A673 (cell line): Measurements from ENCODE around the gene EFL1. TPM values are rescaled to one million over a fixed set of nuclear protein-coding genes. Genes with fewer than 3 reads are reported as not detected.

ENCODE experiments used
- BruUV-seq: library from RNA; stranded (reverse); fragments of 400-500 nt; replicated peaks from 2 replicates; lab custom pipeline; 2021; lab: Mats Ljungman, UMichigan
- CTCF ChIA-PET: fragments of 300-600 bp; sonication (Branson Sonifier 250); formaldehyde crosslinking; loops from one replicate; lab custom pipeline; 2022; ENCODE audit warnings: antibody characterized with exemption; lab: Charles Lee
- POLR2A ChIA-PET: fragments of 300-600 bp; sonication (Branson Sonifier 250); formaldehyde crosslinking; loops from one replicate; lab custom pipeline; 2022; ENCODE audit warnings: antibody characterized with exemption; ENCODE audit not compliant: low non-redundant PET; lab: Charles Lee
- DNase-seq: peaks from one replicate; pipeline ENCODE4 v3.0.0-alpha.2; 2015; ENCODE audit warnings: low spot score
- H3K27ac ChIP-seq: fragments of 200-600 bp; sonication (generic); 2 replicates; pipeline ENCODE4 v1.5.1; 2016; ENCODE audit warnings: mixed run types, low read depth, mild to moderate bottlenecking, mixed read lengths, antibody characterized with exemption, low read length; ENCODE audit not compliant: poor library complexity, severe bottlenecking
- H3K27me3 ChIP-seq: fragments of 200-600 bp; sonication (generic); replicated peaks from 2 replicates; pipeline ENCODE4 v1.6.1; 2017; ENCODE audit warnings: mixed run types, low read depth, mild to moderate bottlenecking, mixed read lengths, antibody characterized with exemption, low read length; ENCODE audit not compliant: insufficient read depth, poor library complexity
- H3K36me3 ChIP-seq: fragments of 200-600 bp; sonication (generic); 2 replicates; pipeline ENCODE4 v1.6.1; 2016; ENCODE audit warnings: mixed run types, mild to moderate bottlenecking, mixed read lengths, antibody characterized with exemption, low read length; ENCODE audit not compliant: insufficient read depth, poor library complexity, severe bottlenecking
- H3K4me1 ChIP-seq: fragments of 200-600 bp; sonication (generic); 2 replicates; pipeline ENCODE4 v1.6.1; 2017; ENCODE audit warnings: mixed run types, mild to moderate bottlenecking, mixed read lengths, antibody characterized with exemption, low read length; ENCODE audit not compliant: insufficient read depth, poor library complexity, severe bottlenecking
- H3K4me3 ChIP-seq: fragments of 200-600 bp; sonication (generic); 2 replicates; pipeline ENCODE4 v1.5.1; 2016; ENCODE audit warnings: low read depth, mixed run types, mild to moderate bottlenecking, mixed read lengths, low read length; ENCODE audit not compliant: poor library complexity, severe bottlenecking
- H3K9me3 ChIP-seq: fragments of 200-600 bp; sonication (generic); 2 replicates; pipeline ENCODE4 v1.6.1; 2016; ENCODE audit warnings: mixed run types, low read depth, mild to moderate bottlenecking, mixed read lengths, antibody characterized with exemption, low read length; ENCODE audit not compliant: poor library complexity, severe bottlenecking
- EZH2 ChIP-seq: fragments of 200-600 bp; sonication (generic); IDR thresholded peaks from 2 replicates; pipeline ENCODE4 v1.6.1; 2017; ENCODE audit warnings: borderline replicate concordance, low read depth, mild to moderate bottlenecking, mixed read lengths, antibody characterized with exemption, low read length; ENCODE audit not compliant: poor library complexity, severe bottlenecking
- intact Hi-C: fragments of 100-400 bp; cut with micrococcal nuclease; formaldehyde crosslinking; loops from one replicate; pipeline ENCODE4 v1.10.0; 2022; ENCODE audit not compliant: unreplicated experiment
- total RNA-seq: library from RNA; stranded (reverse); gene quantifications from 2 replicates; pipeline ENCODE4 v1.2.3, GENCODE V29; 2021
- TF ChIP-seq, protein P1 (sequence below): fragments of 300-800, 200-600 bp; sonication (generic); conservative IDR thresholded peaks from 2 replicates; pipeline ENCODE4 v1.5.1; 2017; ENCODE audit warnings: low read depth, mild to moderate bottlenecking, antibody characterized with exemption, low read length, moderate library complexity, mixed read lengths

Gene EFL1
- total RNA-seq, 1 experiment from 2014 or later, result 26.1 TPM

DNA sequence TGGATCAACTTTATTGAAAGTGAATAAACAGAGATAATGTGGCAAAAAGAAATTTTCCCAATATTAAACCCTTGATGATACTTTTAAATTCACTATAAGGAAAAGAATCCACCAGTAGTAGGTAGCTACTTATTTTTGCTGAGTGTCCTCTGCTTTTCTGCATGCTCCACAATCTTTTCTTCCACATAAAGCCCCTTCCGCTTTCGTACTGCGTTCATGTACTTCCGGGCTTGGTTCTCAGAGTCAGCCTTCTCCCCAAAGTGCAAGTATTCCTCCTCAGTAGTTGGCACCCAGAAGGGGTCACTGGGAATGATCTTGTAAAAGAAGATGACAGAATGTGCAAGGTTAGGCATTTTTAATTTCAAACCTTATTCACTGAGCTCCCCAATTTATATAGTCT, 132.3 kb downstream of the EFL1 start:
- intact Hi-C loops, result no loop called here

DNA sequence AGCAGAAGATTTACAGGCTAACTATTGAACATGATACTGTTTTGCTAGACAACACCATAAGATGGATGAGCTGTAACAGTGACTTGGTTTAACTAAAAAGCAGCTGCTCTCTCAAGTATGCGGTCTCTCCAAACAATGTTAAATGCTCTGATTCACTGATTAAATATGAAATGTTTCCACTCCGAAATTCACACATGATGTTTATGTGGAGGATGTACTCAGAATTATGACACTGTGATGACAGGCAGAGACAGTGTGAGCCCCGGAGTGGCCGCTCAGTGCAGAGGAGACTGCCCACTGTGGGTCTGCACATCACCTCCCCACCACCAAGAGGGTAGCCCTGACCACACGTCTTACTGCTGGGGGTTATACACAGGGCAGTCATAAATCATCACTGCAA, 132.8 kb downstream of the EFL1 start:
- no peak for DNase-seq
- Histone ChIP-seq H3K4me1 (no peaks in the 10 kb centered on the region), H3K4me3 (no peak overlapping the region), H3K36me3 (no peaks in the 10 kb centered on the region), H3K27ac (no peak overlapping the region), H3K27me3 (no peaks in the 10 kb centered on the region), H3K9me3 (no peaks in the 10 kb centered on the region)
- POLR2A ChIA-PET, result no interaction called here
- intact Hi-C loops, result no loop called here
- TF ChIP-seq, protein P1, sequence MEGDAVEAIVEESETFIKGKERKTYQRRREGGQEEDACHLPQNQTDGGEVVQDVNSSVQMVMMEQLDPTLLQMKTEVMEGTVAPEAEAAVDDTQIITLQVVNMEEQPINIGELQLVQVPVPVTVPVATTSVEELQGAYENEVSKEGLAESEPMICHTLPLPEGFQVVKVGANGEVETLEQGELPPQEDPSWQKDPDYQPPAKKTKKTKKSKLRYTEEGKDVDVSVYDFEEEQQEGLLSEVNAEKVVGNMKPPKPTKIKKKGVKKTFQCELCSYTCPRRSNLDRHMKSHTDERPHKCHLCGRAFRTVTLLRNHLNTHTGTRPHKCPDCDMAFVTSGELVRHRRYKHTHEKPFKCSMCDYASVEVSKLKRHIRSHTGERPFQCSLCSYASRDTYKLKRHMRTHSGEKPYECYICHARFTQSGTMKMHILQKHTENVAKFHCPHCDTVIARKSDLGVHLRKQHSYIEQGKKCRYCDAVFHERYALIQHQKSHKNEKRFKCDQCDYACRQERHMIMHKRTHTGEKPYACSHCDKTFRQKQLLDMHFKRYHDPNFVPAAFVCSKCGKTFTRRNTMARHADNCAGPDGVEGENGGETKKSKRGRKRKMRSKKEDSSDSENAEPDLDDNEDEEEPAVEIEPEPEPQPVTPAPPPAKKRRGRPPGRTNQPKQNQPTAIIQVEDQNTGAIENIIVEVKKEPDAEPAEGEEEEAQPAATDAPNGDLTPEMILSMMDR, result no peak
- TF ChIP-seq EZH2, result no peak
- CTCF ChIA-PET, result no interaction called here
- no TSS peak for BruUV-seq

More for the DNA sequence above, 132.3 kb downstream of the EFL1 start:
- Histone ChIP-seq H3K4me1 (no peaks in the 10 kb centered on the region), H3K27ac (no peak overlapping the region), H3K36me3 (no peaks in the 10 kb centered on the region), H3K27me3 (no peaks in the 10 kb centered on the region), H3K4me3 (no peak overlapping the region), H3K9me3 (no peaks in the 10 kb centered on the region)
- no TSS peak for BruUV-seq
- DNase-seq, result no peak
- no peak for TF ChIP-seq EZH2
- ChIA-PET CTCF (no interaction called here), POLR2A (no interaction called here)

- no peak overlapping the region for H3K27ac ChIP-seq
- ChIA-PET POLR2A (no interaction called here), CTCF (no interaction called here)
- TF ChIP-seq, protein P1, result no peak
- no peak for TF ChIP-seq EZH2
- no TSS peak for BruUV-seq
- no peaks in the 10 kb centered on the region for H3K9me3 ChIP-seq
- no peak for DNase-seq
- H3K27me3 ChIP-seq, result no peaks in the 10 kb centered on the region
- H3K4me3 ChIP-seq, result no peak overlapping the region
- H3K36me3 ChIP-seq, result no peaks in the 10 kb centered on the region
- intact Hi-C loops, result no loop called here
- no peaks in the 10 kb centered on the region for H3K4me1 ChIP-seq
These were observed 133.3 kb downstream of the EFL1 start for GRCh38 chr15:82129149-82129692.
